GM06990 (cell line): Measurements from ENCODE around the gene MIPEP.

Source experiments
- DNase-seq: peaks from one replicate; pipeline ENCODE4 v3.0.0-alpha.2; 2011; ENCODE audit not compliant: insufficient read length; ENCODE audit errors: extremely low read depth
- H3K27me3 ChIP-seq: replicated peaks from 2 replicates; pipeline ENCODE4 v1.6.0; 2011; ENCODE audit warnings: low read length; ENCODE audit not compliant: control insufficient read depth, insufficient read depth
- H3K36me3 ChIP-seq: 2 replicates; pipeline ENCODE4 v1.5.1; 2011; ENCODE audit warnings: low read length; ENCODE audit not compliant: control insufficient read depth, insufficient read depth
- H3K4me3 ChIP-seq: replicated peaks from 2 replicates; pipeline ENCODE4 v1.5.1; 2011; ENCODE audit warnings: low read depth, mild to moderate bottlenecking, control low read depth, low read length
- TF ChIP-seq, protein P1 (sequence below): IDR thresholded peaks from 2 replicates; pipeline ENCODE4 v1.5.1; 2011; ENCODE audit warnings: low read length, control low read depth, mild to moderate bottlenecking, inconsistent platforms; ENCODE audit not compliant: insufficient read depth, poor library complexity, severe bottlenecking

Gene MIPEP

GRCh38 chr13:23792680-23793079, 96.5 kb downstream of the MIPEP start:
- H3K27me3 ChIP-seq = no peaks in the 10 kb centered on the region
- no peaks in the 10 kb centered on the region for H3K36me3 ChIP-seq
- no peak overlapping the region for H3K4me3 ChIP-seq
- TF ChIP-seq, protein P1, sequence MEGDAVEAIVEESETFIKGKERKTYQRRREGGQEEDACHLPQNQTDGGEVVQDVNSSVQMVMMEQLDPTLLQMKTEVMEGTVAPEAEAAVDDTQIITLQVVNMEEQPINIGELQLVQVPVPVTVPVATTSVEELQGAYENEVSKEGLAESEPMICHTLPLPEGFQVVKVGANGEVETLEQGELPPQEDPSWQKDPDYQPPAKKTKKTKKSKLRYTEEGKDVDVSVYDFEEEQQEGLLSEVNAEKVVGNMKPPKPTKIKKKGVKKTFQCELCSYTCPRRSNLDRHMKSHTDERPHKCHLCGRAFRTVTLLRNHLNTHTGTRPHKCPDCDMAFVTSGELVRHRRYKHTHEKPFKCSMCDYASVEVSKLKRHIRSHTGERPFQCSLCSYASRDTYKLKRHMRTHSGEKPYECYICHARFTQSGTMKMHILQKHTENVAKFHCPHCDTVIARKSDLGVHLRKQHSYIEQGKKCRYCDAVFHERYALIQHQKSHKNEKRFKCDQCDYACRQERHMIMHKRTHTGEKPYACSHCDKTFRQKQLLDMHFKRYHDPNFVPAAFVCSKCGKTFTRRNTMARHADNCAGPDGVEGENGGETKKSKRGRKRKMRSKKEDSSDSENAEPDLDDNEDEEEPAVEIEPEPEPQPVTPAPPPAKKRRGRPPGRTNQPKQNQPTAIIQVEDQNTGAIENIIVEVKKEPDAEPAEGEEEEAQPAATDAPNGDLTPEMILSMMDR = no peak
- DNase-seq = no peak

DNA sequence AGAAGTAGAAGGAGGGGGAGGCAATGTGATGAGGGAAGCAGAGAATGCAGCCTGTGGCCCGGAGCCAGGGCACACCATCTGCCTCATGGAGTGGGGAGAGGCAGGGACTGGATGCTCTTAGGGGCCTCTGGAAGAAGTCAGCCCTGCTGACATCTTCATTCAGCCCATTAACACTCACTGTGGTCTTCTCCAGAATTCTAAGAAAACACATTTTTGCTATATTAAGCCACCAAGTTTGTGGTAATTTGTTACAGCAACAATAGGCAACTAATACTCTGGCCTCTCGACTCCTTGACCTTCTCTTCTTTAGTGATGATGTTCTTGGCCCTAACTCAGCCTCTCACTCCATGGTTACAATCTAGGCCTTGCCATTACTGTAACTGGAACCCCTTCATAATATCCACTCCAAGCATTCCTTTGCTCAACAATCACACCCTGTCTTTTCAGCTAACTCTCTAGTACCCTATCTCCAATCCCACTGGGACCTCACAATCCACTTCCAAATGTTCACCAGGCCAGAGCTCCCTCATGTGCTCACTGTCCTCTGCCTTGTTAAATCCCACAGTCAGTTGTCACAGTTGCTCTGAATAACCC, 98.5 kb downstream of the MIPEP start:
- DNase-seq = no peak
- TF ChIP-seq, protein P1 = no peak

GRCh38 chr13:23789576-23790346, 99.4 kb downstream of the MIPEP start:
- Histone ChIP-seq H3K36me3 (no peaks in the 10 kb centered on the region), H3K4me3 (no peak overlapping the region), H3K27me3 (no peaks in the 10 kb centered on the region)
- TF ChIP-seq, protein P1 = no peak
- DNase-seq = no peak

More for the DNA sequence above, 98.5 kb downstream of the MIPEP start:
- no peaks in the 10 kb centered on the region for H3K27me3 ChIP-seq
- no peaks in the 10 kb centered on the region for H3K36me3 ChIP-seq
- no peak overlapping the region for H3K4me3 ChIP-seq

- Histone ChIP-seq H3K27me3 (no peaks in the 10 kb centered on the region), H3K36me3 (no peaks in the 10 kb centered on the region), H3K4me3 (no peak overlapping the region)
- TF ChIP-seq, protein P1 = no peak
- no peak for DNase-seq
Observed at GRCh38 chr13:23788459-23788858, 100.7 kb downstream of the MIPEP start.

DNA sequence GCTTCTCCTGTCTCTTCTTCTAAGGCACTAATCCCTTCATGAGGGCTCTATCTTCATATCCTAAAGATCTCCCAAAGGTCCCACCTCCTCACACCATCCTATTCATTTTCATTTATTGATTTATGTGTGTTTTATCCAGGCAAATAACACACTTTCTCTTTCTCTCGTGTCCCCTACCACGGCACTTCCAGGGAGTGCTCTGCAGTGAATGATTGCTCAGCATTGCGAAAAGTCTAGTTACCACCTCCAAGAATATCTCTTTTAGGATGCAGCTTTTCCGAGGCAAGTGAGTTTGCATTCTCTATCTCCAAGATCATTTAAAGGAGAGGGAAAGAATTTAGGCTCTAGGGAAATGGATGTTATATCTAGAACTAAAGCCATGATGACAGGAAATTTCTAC, 101.7 kb downstream of the MIPEP start:
- H3K4me3 ChIP-seq = no peak overlapping the region
- DNase-seq = no peak
- no peaks in the 10 kb centered on the region for H3K27me3 ChIP-seq
- no peaks in the 10 kb centered on the region for H3K36me3 ChIP-seq
- TF ChIP-seq, protein P1 = no peak
